Heart left ventricle (tissue), 16 donors: ENCODE data around the gene TSHZ1. TPM values are rescaled to one million over a fixed set of nuclear protein-coding genes. Genes with fewer than 3 reads are reported as not detected.

Experiments
- ATAC-seq, 4 donors: fragments of 200-7000 bp; cut with Tn5 transposase; one replicate each; pipeline ENCODE4 v1.9.1; 2020 to 2022; ENCODE audit warnings: moderate library complexity in 4 of 4, mild to moderate bottlenecking in 3 of 4, moderate number of reproducible peaks in 1 of 4
- DNase-seq, 5 donors: peaks; one replicate each; pipeline ENCODE4 v3.0.0-alpha.2; 2020
- H3K27ac ChIP-seq, 12 donors: fragments of 200-600 bp; sonication (generic) in 4 of 12; one replicate each; pipeline versions ENCODE4 v1.5.0 to v1.8.0; 2016 to 2022; ENCODE audit warnings: mild to moderate bottlenecking in 2 of 12
- H3K27me3 ChIP-seq, 9 donors: fragments of 200-600 bp; sonication (generic) in 2 of 9; one replicate each; pipeline versions ENCODE4 v1.5.1 to v1.8.0; 2016 to 2022; ENCODE audit warnings: mild to moderate bottlenecking in 3 of 9
- H3K36me3 ChIP-seq, 9 donors: fragments of 200-600 bp; sonication (generic) in 2 of 9; one replicate each; pipeline versions ENCODE4 v1.5.0 to v1.8.0; 2018 to 2022; ENCODE audit warnings: mild to moderate bottlenecking in 2 of 9
- H3K4me1 ChIP-seq, 12 donors: fragments of 200-600 bp; sonication (generic) in 4 of 12; one replicate each; pipeline versions ENCODE4 v1.5.0 to v1.8.0; 2016 to 2022; ENCODE audit warnings: mild to moderate bottlenecking in 3 of 12
- H3K4me3 ChIP-seq, 12 donors: fragments of 200-600 bp; sonication (generic) in 4 of 12; one replicate each; pipeline versions ENCODE4 v1.5.0 to v1.8.0; 2017 to 2022; ENCODE audit warnings: mild to moderate bottlenecking in 9 of 12, moderate library complexity in 4 of 12
- H3K9me3 ChIP-seq, 12 donors: fragments of 200-600 bp; sonication (generic) in 4 of 12; one replicate each; pipeline versions ENCODE4 v1.5.0 to v1.8.0; 2016 to 2022; ENCODE audit warnings: mild to moderate bottlenecking in 1 of 12
- CTCF ChIP-seq, 12 donors: fragments of 200-600 bp; sonication (generic) in 4 of 12; IDR thresholded peaks; one replicate each; pipeline versions ENCODE4 v1.5.0 to v1.8.0; 2018 to 2022; ENCODE audit warnings: antibody characterized with exemption in 12 of 12, mild to moderate bottlenecking in 5 of 12
- POLR2A ChIP-seq, 2 donors: fragments of 450-650 bp; IDR thresholded peaks; one replicate each; pipeline ENCODE4 v1.6.1; 2017; ENCODE audit warnings: antibody characterized with exemption in 2 of 2, mild to moderate bottlenecking in 2 of 2, moderate library complexity in 2 of 2
- WGBS, 4 donors: extraction: QIAGEN DNeasy Blood & Tissue Kit in 2 of 4; methylation state at CpG; one replicate each; pipeline versions ENCODE4 v1.1.5 to v1.1.7; 2013 to 2018; 5-methylcytosine and 5-hydroxymethylcytosine counted together
- intact Hi-C, 10 donors: fragments of 100-400 bp; cut with DNase I; formaldehyde crosslinking; loops; one replicate each; pipeline versions ENCODE4 v1.11.1 to v1.14.2; 2022
- polyA plus RNA-seq, 2 donors: library from polyadenylated mRNA; stranded (reverse); fragments of 200-250 nt; gene quantifications; one replicate each; pipeline ENCODE4 v1.2.3, GENCODE V29; 2013
- total RNA-seq, 9 donors: library from RNA; depleted of rRNA in 2 of 9; stranded (reverse); fragments of >200 nt in 2 of 9; fragmentation: NEBNext Ultra II Directional in 3 of 9; extraction: Animal tissue kit (Norgen Biotek cat#: 25700) in 3 of 9; gene quantifications; one replicate each; pipeline versions ENCODE4 v1.1.0 to v1.2.4, GENCODE V29; 2016 to 2023
- donor health status: ischemic (EF 13 %, LVEDD 7.1; RV severe dilation, severe dysfunction).
- donor health status: healthy with polysubstance abuse.
- donor health status: DM: no; HTN: yes; CAD: no.
- donor health status: DM: no; HTN: no; CAD: no.
- donor health status: ischemic (EF 25% LVEDD 6.9; RV normal size, moderate dysfunction).
- donor health status: ischemic (EF 25% LVEDD 5.7; RV mildly dilated, moderate dysfunction).
- donor health status: healthy.
- donor health status: DM: yes; HTN: yes; CAD: no.
- donor health status: ischemic (EF 35%, LVEDD 5.7; RV mildly dilated, moderate dysfunction).
- donor health status: nonischemic (EF 11% LVEDD 7.7; RV severe dilation, severe dysfunction).
- donor health status: DM: yes; HTN: yes; CAD: no.
- donor health status: PGD.
- donor health status: ischemic (EF 29% LVEDD 5.4; RV normal size, mild dysfunction).
- donor health status: nonischemic (EF 23%, LVEDD 6.1; RV moderate dilation, normal function).

Gene TSHZ1
- total and polyA plus RNA-seq, 11 donors = 7.5 to 27.9 (median 19.2) TPM

- WGBS, 4 donors = 69 to 82% (median 78%) methylated on average over 19 of the region's 19 CpGs
- DNase-seq (peak in 1 of 5 donors; percentile 44), ATAC-seq (peak in 3 of 4 donors; percentile 39 to 66 (median 59))
- H3K27me3 ChIP-seq = no peaks in the 10 kb centered on the region
- H3K27ac ChIP-seq = no peak overlapping the region
- peaks cover 0 to 62% (median 26%) of the 10 kb centered on the region in 12 donors for H3K4me1 ChIP-seq
- intact Hi-C loops = loop anchor here in 4 of 10 donors (5.0 kb wide), 2 partner anchors 32 to 37 kb away; partner anchors contain the start of genes TSHZ1 (in 3 of the 4) and PTGR3 (in 1 of the 4)
- H3K9me3 ChIP-seq = peaks cover 0 to 4% (median 0%) of the 10 kb centered on the region in 12 donors
- TF ChIP-seq POLR2A (IDR thresholded peaks at IDR 0.05) (no peak), CTCF (IDR thresholded peaks at IDR 0.05) (peak in 10 of 12 donors; percentile 16 to 48 (median 30))
- H3K36me3 ChIP-seq = no peaks in the 10 kb centered on the region
- no peak overlapping the region for H3K4me3 ChIP-seq
Measured at GRCh38 chr18:75244351-75245313, 34.0 kb downstream of the TSHZ1 start.

GRCh38 chr18:75246721-75247610 lies 36.4 kb downstream of the TSHZ1 start:
- no peaks in the 10 kb centered on the region for H3K9me3 ChIP-seq
- peak in 2 of 4 donors; percentile 4 to 15 for ATAC-seq
- peaks cover 0 to 66% (median 35%) of the 10 kb centered on the region in 12 donors for H3K4me1 ChIP-seq
- peak overlapping the region; percentile 43 to 90 (median 76) for H3K27ac ChIP-seq
- H3K36me3 ChIP-seq = no peaks in the 10 kb centered on the region
- intact Hi-C loops = loop anchor here in 5 of 10 donors (2.0 to 5.0 kb wide), 3 partner anchors 35 to 40 kb away; partner anchors contain the start of genes TSHZ1 (in 3 of the 5) and PTGR3 (in 2 of the 5)
- no peaks in the 10 kb centered on the region for H3K27me3 ChIP-seq
- WGBS, 4 donors = 40 to 65% (median 51%) methylated on average over 10 of the region's 10 CpGs
- no peak for TF ChIP-seq POLR2A (IDR thresholded peaks at IDR 0.05)
- DNase-seq = no peak
- peak overlapping the region; percentile 12 to 60 (median 42) for H3K4me3 ChIP-seq

GRCh38 chr18:75247611-75248421 lies 37.2 kb downstream of the TSHZ1 start:
- Histone ChIP-seq H3K9me3 (no peaks in the 10 kb centered on the region), H3K27me3 (no peaks in the 10 kb centered on the region), H3K27ac (peak overlapping the region; percentile 43 to 90 (median 76)), H3K4me3 (peak overlapping the region; percentile 12 to 60 (median 42)), H3K36me3 (no peaks in the 10 kb centered on the region), H3K4me1 (peaks cover 0 to 70% (median 37%) of the 10 kb centered on the region in 12 donors)
- DNase-seq (no peak), ATAC-seq (peak in 2 of 4 donors; percentile 59 to 67)
- WGBS, 4 donors = 34 to 43% (median 37%) methylated on average over 8 of the region's 8 CpGs
- intact Hi-C loops = loop anchor here in 5 of 10 donors (2.0 to 5.0 kb wide), 3 partner anchors 36 to 41 kb away; partner anchors contain the start of genes TSHZ1 (in 3 of the 5) and PTGR3 (in 2 of the 5)
- no peak for TF ChIP-seq POLR2A (IDR thresholded peaks at IDR 0.05)

GRCh38 chr18:75248426-75249174 lies 38.0 kb downstream of the TSHZ1 start:
- peaks cover 0 to 76% (median 44%) of the 10 kb centered on the region in 12 donors for H3K4me1 ChIP-seq
- no peak for DNase-seq
- intact Hi-C loops = loop anchor here in 4 of 10 donors (5.0 kb wide), 2 partner anchors 36 to 41 kb away; partner anchors contain the start of genes TSHZ1 (in 3 of the 4) and PTGR3 (in 1 of the 4)

More at GRCh38 chr18:75248426-75249174, 38.0 kb downstream of the TSHZ1 start:
- H3K27ac ChIP-seq = peak overlapping the region; percentile 43 to 90 (median 76)
- peak overlapping the region in 9 of 12 donors; percentile 36 to 60 (median 43) for H3K4me3 ChIP-seq
- no peak for TF ChIP-seq CTCF (IDR thresholded peaks at IDR 0.05)
- TF ChIP-seq POLR2A (IDR thresholded peaks at IDR 0.05) = no peak
- 85 to 92% (median 87%) methylated on average over 10 to 20 of the region's 20 CpGs for WGBS, 4 donors
- no peaks in the 10 kb centered on the region for H3K9me3 ChIP-seq
- H3K27me3 ChIP-seq = no peaks in the 10 kb centered on the region
- no peaks in the 10 kb centered on the region for H3K36me3 ChIP-seq
- ATAC-seq = no peak
